BE2C (cell line): Measurements from ENCODE around the gene TFCP2L1.

ENCODE experiments used
- DNase-seq: peaks from one replicate; pipeline ENCODE4 v3.0.0-alpha.2; 2020
- H3K27me3 ChIP-seq: fragments of 250-450 bp; sonication (Bioruptor Pico); 2 replicates; pipeline ENCODE4 v1.5.1; 2020; ENCODE audit warnings: mild to moderate bottlenecking
- H3K36me3 ChIP-seq: fragments of 250-450 bp; sonication (Bioruptor Pico); 2 replicates; pipeline ENCODE4 v1.5.1; 2020; ENCODE audit warnings: mild to moderate bottlenecking
- H3K4me1 ChIP-seq: fragments of 250-450 bp; sonication (Bioruptor Pico); 2 replicates; pipeline ENCODE4 v1.5.1; 2020
- H3K4me3 ChIP-seq: 2 replicates; pipeline ENCODE4 v1.5.1; 2011; ENCODE audit warnings: low read depth, low read length
- H3K9me3 ChIP-seq: fragments of 250-450 bp; sonication (Bioruptor Pico); 2 replicates; pipeline ENCODE4 v1.5.1; 2020
- CTCF ChIP-seq: IDR thresholded peaks from 2 replicates; pipeline ENCODE4 v1.5.1; 2012; ENCODE audit warnings: mild to moderate bottlenecking, low read depth, low read length

The TFCP2L1 gene

GRCh38 chr2:121283670-121284462 lies 1.1 kb downstream of the TFCP2L1 start:
- Histone ChIP-seq H3K36me3 (no peaks in the 10 kb centered on the region), H3K4me1 (no peaks in the 10 kb centered on the region), H3K4me3 (no peak overlapping the region), H3K9me3 (no peaks in the 10 kb centered on the region), H3K27me3 (peaks cover 13% of the 10 kb centered on the region)
- DNase-seq = no peak
- no peak for TF ChIP-seq CTCF

GRCh38 chr2:121282800-121283385 lies 2.1 kb downstream of the TFCP2L1 start:
- no peaks in the 10 kb centered on the region for H3K36me3 ChIP-seq
- H3K4me3 ChIP-seq = no peak overlapping the region
- H3K9me3 ChIP-seq = no peaks in the 10 kb centered on the region
- no peak for TF ChIP-seq CTCF
- no peaks in the 10 kb centered on the region for H3K4me1 ChIP-seq
- peaks cover 13% of the 10 kb centered on the region for H3K27me3 ChIP-seq
- DNase-seq = no peak

GRCh38 chr2:121281694-121282093 lies 3.3 kb downstream of the TFCP2L1 start:
- no peaks in the 10 kb centered on the region for H3K36me3 ChIP-seq
- no peak for DNase-seq
- no peaks in the 10 kb centered on the region for H3K9me3 ChIP-seq
- H3K4me3 ChIP-seq = no peak overlapping the region
- TF ChIP-seq CTCF = no peak
- H3K27me3 ChIP-seq = peaks cover 13% of the 10 kb centered on the region
- H3K4me1 ChIP-seq = no peaks in the 10 kb centered on the region

- no peak for TF ChIP-seq CTCF
- H3K4me3 ChIP-seq = no peak overlapping the region
- H3K9me3 ChIP-seq = no peaks in the 10 kb centered on the region
- peaks cover 13% of the 10 kb centered on the region for H3K27me3 ChIP-seq
- H3K4me1 ChIP-seq = no peaks in the 10 kb centered on the region
- no peak for DNase-seq
- H3K36me3 ChIP-seq = no peaks in the 10 kb centered on the region
These were observed 3.9 kb downstream of the TFCP2L1 start for GRCh38 chr2:121281107-121281506.

GRCh38 chr2:121279476-121280220 lies 5.4 kb downstream of the TFCP2L1 start:
- TF ChIP-seq CTCF = no peak

More at GRCh38 chr2:121279476-121280220, 5.4 kb downstream of the TFCP2L1 start:
- Histone ChIP-seq H3K4me1 (no peaks in the 10 kb centered on the region), H3K27me3 (peaks cover 7% of the 10 kb centered on the region), H3K9me3 (no peaks in the 10 kb centered on the region), H3K36me3 (no peaks in the 10 kb centered on the region), H3K4me3 (no peak overlapping the region)
- no peak for DNase-seq
